ENCODE results near the gene SULT6B1.

DNA sequence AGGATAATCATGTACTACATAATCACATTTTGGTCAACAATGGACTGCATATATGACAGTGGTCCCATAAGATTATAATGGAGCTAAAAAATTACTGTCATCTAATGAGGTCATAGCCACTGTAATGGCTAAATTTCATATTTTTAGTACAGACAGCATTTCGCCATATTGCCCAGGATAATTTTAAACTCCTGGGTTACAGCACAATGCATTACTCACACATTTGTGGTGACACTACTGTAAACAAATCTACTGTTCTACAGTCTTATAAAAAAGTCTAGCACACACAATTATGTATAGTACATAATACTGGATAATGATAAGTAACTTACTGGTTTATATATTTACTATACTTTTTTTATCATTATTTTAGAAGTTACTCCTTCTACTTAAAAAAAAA, 44.5 kb downstream of the SULT6B1 start:
- TF ChIP-seq, protein P1, sequence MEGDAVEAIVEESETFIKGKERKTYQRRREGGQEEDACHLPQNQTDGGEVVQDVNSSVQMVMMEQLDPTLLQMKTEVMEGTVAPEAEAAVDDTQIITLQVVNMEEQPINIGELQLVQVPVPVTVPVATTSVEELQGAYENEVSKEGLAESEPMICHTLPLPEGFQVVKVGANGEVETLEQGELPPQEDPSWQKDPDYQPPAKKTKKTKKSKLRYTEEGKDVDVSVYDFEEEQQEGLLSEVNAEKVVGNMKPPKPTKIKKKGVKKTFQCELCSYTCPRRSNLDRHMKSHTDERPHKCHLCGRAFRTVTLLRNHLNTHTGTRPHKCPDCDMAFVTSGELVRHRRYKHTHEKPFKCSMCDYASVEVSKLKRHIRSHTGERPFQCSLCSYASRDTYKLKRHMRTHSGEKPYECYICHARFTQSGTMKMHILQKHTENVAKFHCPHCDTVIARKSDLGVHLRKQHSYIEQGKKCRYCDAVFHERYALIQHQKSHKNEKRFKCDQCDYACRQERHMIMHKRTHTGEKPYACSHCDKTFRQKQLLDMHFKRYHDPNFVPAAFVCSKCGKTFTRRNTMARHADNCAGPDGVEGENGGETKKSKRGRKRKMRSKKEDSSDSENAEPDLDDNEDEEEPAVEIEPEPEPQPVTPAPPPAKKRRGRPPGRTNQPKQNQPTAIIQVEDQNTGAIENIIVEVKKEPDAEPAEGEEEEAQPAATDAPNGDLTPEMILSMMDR (IDR thresholded peaks at IDR 0.05; ENCODE audit: insufficient read depth, low read length, poor library complexity, severe bottlenecking) = no peak
- no peak for TF ChIP-seq EZH2phosphoT487 (conservative IDR thresholded peaks at IDR 0.05; ENCODE audit: low read length)

Measured in SU-DHL-6 (cell line).